DND-41 (cell line): Measurements from ENCODE around the gene PGLYRP3.

Experiments
- ATAC-seq: fragments of 200-7000 bp; cut with Tn5 transposase; 3 replicates; pipeline ENCODE4 v1.9.1; 2021; ENCODE audit warnings: low read depth; ENCODE audit not compliant: insufficient read depth
- DNase-seq: peaks from one replicate; pipeline ENCODE4 v3.0.0-alpha.2; 2020
- H2AFZ ChIP-seq: 2 replicates; pipeline ENCODE4 v1.6.0; 2012; ENCODE audit warnings: low read depth, low read length
- H3K27ac ChIP-seq: 2 replicates; pipeline ENCODE4 v1.5.1; 2012; ENCODE audit warnings: low read length, inconsistent platforms
- H3K27me3 ChIP-seq: fragments of 200-600 bp; sonication (generic); 2 replicates; pipeline ENCODE4 v1.6.0; 2012; ENCODE audit warnings: low read length, mild to moderate bottlenecking, inconsistent platforms; ENCODE audit not compliant: insufficient read depth, poor library complexity
- H3K36me3 ChIP-seq: 2 replicates; pipeline ENCODE4 v1.5.1; 2012; ENCODE audit warnings: low read length, inconsistent platforms; ENCODE audit not compliant: insufficient read depth
- H3K4me1 ChIP-seq: 2 replicates; pipeline ENCODE4 v1.5.1; 2012; ENCODE audit warnings: mild to moderate bottlenecking, low read length; ENCODE audit not compliant: insufficient read depth
- H3K4me2 ChIP-seq: 2 replicates; pipeline ENCODE4 v1.6.0; 2012; ENCODE audit warnings: mild to moderate bottlenecking, moderate library complexity, low read length, inconsistent platforms; ENCODE audit not compliant: insufficient read depth
- H3K4me3 ChIP-seq, 2 experiments: fragments of 200-600 bp in 1 of 2; shearing (Covaris generic) in 1 of 2; 2 replicates each; pipeline ENCODE4 v1.5.1; 2012 to 2016; ENCODE audit warnings: inconsistent platforms in 2 of 2, low read length in 2 of 2, mild to moderate bottlenecking in 2 of 2, low read depth in 1 of 2, moderate library complexity in 1 of 2
- H3K79me2 ChIP-seq: 2 replicates; pipeline ENCODE4 v1.6.0; 2012; ENCODE audit warnings: low read length, inconsistent platforms; ENCODE audit not compliant: insufficient read depth
- H3K9ac ChIP-seq: 2 replicates; pipeline ENCODE4 v1.6.0; 2012; ENCODE audit warnings: low read depth, mild to moderate bottlenecking, inconsistent platforms, low read length, moderate library complexity
- H3K9me3 ChIP-seq: 2 replicates; pipeline ENCODE4 v1.5.1; 2012; ENCODE audit warnings: low read length, moderate library complexity, mild to moderate bottlenecking, inconsistent platforms; ENCODE audit not compliant: insufficient read depth, severe bottlenecking
- H4K20me1 ChIP-seq: 2 replicates; pipeline ENCODE4 v1.6.0; 2012; ENCODE audit warnings: low read length; ENCODE audit not compliant: insufficient read depth
- CTCF ChIP-seq: IDR thresholded peaks from 2 replicates; pipeline ENCODE4 v1.5.1; 2012; ENCODE audit warnings: borderline replicate concordance, low read length, moderate library complexity, mild to moderate bottlenecking; ENCODE audit not compliant: poor library complexity, severe bottlenecking; ENCODE audit errors: extremely low read depth
- EZH2 ChIP-seq: IDR thresholded peaks from 3 replicates; pipeline ENCODE4 v1.6.1; 2012; ENCODE audit warnings: borderline replicate concordance, low read depth, mild to moderate bottlenecking, moderate library complexity, low read length, inconsistent platforms; ENCODE audit not compliant: severe bottlenecking

PGLYRP3 gene

DNA sequence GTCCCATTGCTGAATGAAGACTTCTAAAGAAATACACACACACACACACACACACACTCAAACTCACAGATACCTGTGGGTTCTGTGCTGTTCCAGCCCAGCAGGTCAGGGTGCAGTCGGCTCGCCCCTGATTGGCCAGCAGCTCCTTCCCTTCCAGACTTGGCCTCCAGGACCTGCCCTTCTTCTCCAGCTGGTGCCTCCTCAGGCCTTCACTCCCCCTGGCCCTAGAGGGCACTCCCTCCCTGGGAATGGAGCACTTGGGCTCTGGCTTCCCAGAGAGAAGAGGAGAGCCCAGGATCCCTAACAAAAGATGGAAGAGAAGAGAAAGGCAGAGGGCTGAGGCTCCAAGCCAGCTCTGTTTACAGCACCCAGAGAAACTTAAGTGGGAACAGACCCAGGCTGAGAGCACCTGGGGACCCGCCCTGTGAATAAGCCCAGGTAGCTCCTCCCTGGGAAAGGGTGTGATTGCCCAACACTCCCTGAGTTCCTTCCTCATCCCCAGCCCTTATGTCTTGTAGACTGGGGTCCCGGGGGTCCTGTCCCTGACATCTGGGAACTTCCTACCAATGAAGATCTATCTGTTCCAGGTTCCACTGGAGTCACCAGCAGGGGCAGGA, at the start of gene PGLYRP3:
PGLYRP3 (minus strand) TSS at position 383 of the 617 bp plus-strand sequence. CDS start 2,287 bp downstream, outside the sequence.
- no peak for ATAC-seq
- Histone ChIP-seq H4K20me1 (no peaks in the 10 kb centered on the region; the same call in 1 of the 2 replicates), H3K79me2 (no peaks in the 10 kb centered on the region), H3K36me3 (no peaks in the 10 kb centered on the region), H3K9ac (no peak within 1 kb of the TSS), H2AFZ (no peak within 1 kb of the TSS), H3K9me3 (no peaks in the 10 kb centered on the region), H3K4me1 (no peaks in the 10 kb centered on the region), H3K27ac (no peak within 1 kb of the TSS), H3K4me3 (no peak within 1 kb of the TSS), H3K4me2 (no peak within 1 kb of the TSS), H3K27me3 (peaks cover 17% of the 10 kb centered on the region)
- no peak for DNase-seq
- TF ChIP-seq CTCF (no peak), EZH2 (no peak)

- H3K9me3 ChIP-seq, result no peaks in the 10 kb centered on the region
- TF ChIP-seq EZH2 (no peak), CTCF (no peak)
- H4K20me1 ChIP-seq, result no peaks in the 10 kb centered on the region
- no peak overlapping the region for H2AFZ ChIP-seq
- DNase-seq (no peak), ATAC-seq (no peak)
- no peaks in the 10 kb centered on the region for H3K36me3 ChIP-seq
- H3K27me3 ChIP-seq, result peaks cover 42% of the 10 kb centered on the region
- H3K79me2 ChIP-seq, result no peaks in the 10 kb centered on the region
- no peak overlapping the region for H3K4me3 ChIP-seq
- H3K27ac ChIP-seq, result no peak overlapping the region
- no peak overlapping the region for H3K9ac ChIP-seq
- H3K4me2 ChIP-seq, result no peak overlapping the region
- H3K4me1 ChIP-seq, result no peaks in the 10 kb centered on the region
Observed at GRCh38 chr1:153362187-153362775, 49.5 kb upstream of the PGLYRP3 start.

DNA sequence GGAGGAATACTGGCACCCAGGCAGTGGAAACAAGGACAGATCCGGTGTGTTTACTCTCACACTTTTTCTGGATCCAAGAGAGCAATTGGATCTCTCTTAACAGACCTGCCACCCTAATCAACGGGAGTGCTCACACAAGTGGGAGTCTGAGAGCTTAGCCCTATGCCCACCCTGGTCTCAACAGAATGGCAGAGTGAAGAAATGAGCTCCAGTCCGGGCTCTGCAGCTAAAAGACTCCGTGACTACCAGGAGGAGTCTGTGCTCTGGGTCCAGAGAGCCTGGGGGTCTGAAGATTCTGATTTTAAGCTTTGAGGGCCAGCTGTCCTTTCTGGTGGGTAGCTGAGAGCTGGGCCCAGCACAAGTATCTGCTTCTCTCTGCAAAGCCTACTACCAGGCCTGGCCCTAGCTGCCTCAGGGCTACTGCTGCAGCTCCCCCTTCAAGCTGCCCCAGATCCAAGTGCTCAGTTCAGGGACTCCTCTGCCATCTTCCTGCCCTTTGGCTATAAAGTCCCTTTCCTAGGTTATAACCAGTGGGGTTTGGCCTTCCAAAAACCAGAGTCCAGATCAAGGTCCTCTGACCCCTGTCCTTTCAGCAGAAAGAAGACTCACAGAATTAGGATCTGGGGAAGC, 48.8 kb upstream of the PGLYRP3 start:
- H3K4me2 ChIP-seq, result no peak overlapping the region
- H3K9me3 ChIP-seq, result no peaks in the 10 kb centered on the region
- H4K20me1 ChIP-seq, result no peaks in the 10 kb centered on the region
- ATAC-seq, result no peak
- no peak overlapping the region for H2AFZ ChIP-seq
- no peak overlapping the region for H3K27ac ChIP-seq
- H3K9ac ChIP-seq, result no peak overlapping the region
- DNase-seq, result no peak
- peaks cover 43% of the 10 kb centered on the region for H3K27me3 ChIP-seq
- TF ChIP-seq CTCF (no peak), EZH2 (no peak)
- H3K79me2 ChIP-seq, result no peaks in the 10 kb centered on the region
- H3K4me3 ChIP-seq, result no peak overlapping the region
- no peaks in the 10 kb centered on the region for H3K4me1 ChIP-seq
- H3K36me3 ChIP-seq, result no peaks in the 10 kb centered on the region
